PC-9 (cell line): ENCODE data around the gene B3GALT6.

Experiments used
- EZH2 ChIP-seq: fragments of 200-600 bp; sonication (generic); IDR thresholded peaks from 2 replicates; pipeline ENCODE4 v1.8.0; 2017; ENCODE audit warnings: antibody characterized with exemption, low read depth
- TF ChIP-seq, protein P1 (sequence below): fragments of 200-600 bp; sonication (generic); conservative IDR thresholded peaks from 2 replicates; pipeline ENCODE4 v1.6.1; 2017; ENCODE audit warnings: mixed run types, antibody characterized with exemption, mild to moderate bottlenecking, moderate library complexity

DNA sequence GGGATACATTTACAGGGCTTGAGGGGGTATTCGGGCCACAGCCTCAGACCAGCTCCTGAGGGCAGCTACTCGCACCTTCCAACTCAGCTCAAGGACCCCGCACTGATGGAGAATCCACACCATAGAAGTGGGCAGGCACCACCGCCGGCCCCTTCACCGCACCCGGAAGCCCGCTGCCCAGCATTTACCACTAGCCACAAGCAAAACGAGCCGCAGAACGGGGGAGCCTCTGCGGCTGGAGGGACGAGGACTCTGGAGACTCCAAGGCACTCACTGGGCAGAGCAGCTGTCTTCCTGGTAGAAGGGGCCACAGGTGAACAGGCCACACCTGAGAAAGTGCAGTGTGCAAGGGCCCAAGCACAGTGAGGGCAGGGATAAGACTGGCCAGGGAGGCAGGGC lies 36.2 kb downstream of the B3GALT6 start:
- TF ChIP-seq, protein P1, sequence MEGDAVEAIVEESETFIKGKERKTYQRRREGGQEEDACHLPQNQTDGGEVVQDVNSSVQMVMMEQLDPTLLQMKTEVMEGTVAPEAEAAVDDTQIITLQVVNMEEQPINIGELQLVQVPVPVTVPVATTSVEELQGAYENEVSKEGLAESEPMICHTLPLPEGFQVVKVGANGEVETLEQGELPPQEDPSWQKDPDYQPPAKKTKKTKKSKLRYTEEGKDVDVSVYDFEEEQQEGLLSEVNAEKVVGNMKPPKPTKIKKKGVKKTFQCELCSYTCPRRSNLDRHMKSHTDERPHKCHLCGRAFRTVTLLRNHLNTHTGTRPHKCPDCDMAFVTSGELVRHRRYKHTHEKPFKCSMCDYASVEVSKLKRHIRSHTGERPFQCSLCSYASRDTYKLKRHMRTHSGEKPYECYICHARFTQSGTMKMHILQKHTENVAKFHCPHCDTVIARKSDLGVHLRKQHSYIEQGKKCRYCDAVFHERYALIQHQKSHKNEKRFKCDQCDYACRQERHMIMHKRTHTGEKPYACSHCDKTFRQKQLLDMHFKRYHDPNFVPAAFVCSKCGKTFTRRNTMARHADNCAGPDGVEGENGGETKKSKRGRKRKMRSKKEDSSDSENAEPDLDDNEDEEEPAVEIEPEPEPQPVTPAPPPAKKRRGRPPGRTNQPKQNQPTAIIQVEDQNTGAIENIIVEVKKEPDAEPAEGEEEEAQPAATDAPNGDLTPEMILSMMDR: no peak
- no peak for TF ChIP-seq EZH2
